ENCODE results near the gene PTPRQ.

The PTPRQ gene

GRCh38 chr12:80607361-80608135 lies 163.5 kb downstream of the PTPRQ start:
- no peaks in the 10 kb centered on the region for H3K27me3 Mint-ChIP-seq
- intact Hi-C loops (cut with micrococcal nuclease) = loop anchor here (10.0 kb wide), 1 partner anchor 133 kb away; no protein-coding TSS in a partner anchor
- no peaks in the 10 kb centered on the region for H3K36me3 Mint-ChIP-seq (ENCODE audit: low read depth)
- H3K4me1 Mint-ChIP-seq (ENCODE audit: low read depth) = no peaks in the 10 kb centered on the region
- H3K9me3 Mint-ChIP-seq = no peaks in the 10 kb centered on the region
- H3K4me3 Mint-ChIP-seq = no peak overlapping the region
- H3K27ac Mint-ChIP-seq = no peak overlapping the region

GRCh38 chr12:80617733-80618132 lies 173.7 kb downstream of the PTPRQ start:
- intact Hi-C loops (cut with micrococcal nuclease) = no loop called here
- H3K27ac Mint-ChIP-seq = no peak overlapping the region
- H3K4me3 Mint-ChIP-seq = no peak overlapping the region
- no peaks in the 10 kb centered on the region for H3K4me1 Mint-ChIP-seq (ENCODE audit: low read depth)
- no peaks in the 10 kb centered on the region for H3K9me3 Mint-ChIP-seq
- no peaks in the 10 kb centered on the region for H3K36me3 Mint-ChIP-seq (ENCODE audit: low read depth)
- H3K27me3 Mint-ChIP-seq = no peaks in the 10 kb centered on the region

- no peaks in the 10 kb centered on the region for H3K27me3 Mint-ChIP-seq
- intact Hi-C loops (cut with micrococcal nuclease) = no loop called here
- no peaks in the 10 kb centered on the region for H3K36me3 Mint-ChIP-seq (ENCODE audit: low read depth)
- no peaks in the 10 kb centered on the region for H3K4me1 Mint-ChIP-seq (ENCODE audit: low read depth)
- H3K4me3 Mint-ChIP-seq = no peak overlapping the region
- H3K9me3 Mint-ChIP-seq = no peaks in the 10 kb centered on the region
- H3K27ac Mint-ChIP-seq = no peak overlapping the region
Observed at GRCh38 chr12:80620281-80620680, 176.2 kb downstream of the PTPRQ start.

- Mint-ChIP-seq H3K36me3 (ENCODE audit: low read depth) (no peaks in the 10 kb centered on the region), H3K4me1 (ENCODE audit: low read depth) (no peaks in the 10 kb centered on the region), H3K4me3 (no peak overlapping the region), H3K27me3 (no peaks in the 10 kb centered on the region), H3K9me3 (no peaks in the 10 kb centered on the region), H3K27ac (no peak overlapping the region)
- intact Hi-C loops (cut with micrococcal nuclease) = no loop called here
Observed at GRCh38 chr12:80622271-80622670, 178.2 kb downstream of the PTPRQ start.

- Mint-ChIP-seq H3K4me1 (ENCODE audit: low read depth) (no peaks in the 10 kb centered on the region), H3K9me3 (no peaks in the 10 kb centered on the region), H3K27me3 (no peaks in the 10 kb centered on the region), H3K36me3 (ENCODE audit: low read depth) (no peaks in the 10 kb centered on the region), H3K4me3 (no peak overlapping the region), H3K27ac (no peak overlapping the region)
- intact Hi-C loops (cut with micrococcal nuclease) = no loop called here
Observed at GRCh38 chr12:80625051-80625450, 181.0 kb downstream of the PTPRQ start.

- no peaks in the 10 kb centered on the region for H3K9me3 Mint-ChIP-seq
- no peak overlapping the region for H3K4me3 Mint-ChIP-seq
- H3K27me3 Mint-ChIP-seq = no peaks in the 10 kb centered on the region
- H3K27ac Mint-ChIP-seq = no peak overlapping the region
- no peaks in the 10 kb centered on the region for H3K36me3 Mint-ChIP-seq (ENCODE audit: low read depth)
- no peaks in the 10 kb centered on the region for H3K4me1 Mint-ChIP-seq (ENCODE audit: low read depth)
- intact Hi-C loops (cut with micrococcal nuclease) = no loop called here
Observed at GRCh38 chr12:80625901-80626300, 181.9 kb downstream of the PTPRQ start.

GRCh38 chr12:80627782-80628181 lies 183.7 kb downstream of the PTPRQ start:
- no peaks in the 10 kb centered on the region for H3K4me1 Mint-ChIP-seq (ENCODE audit: low read depth)
- H3K9me3 Mint-ChIP-seq = no peaks in the 10 kb centered on the region
- H3K27me3 Mint-ChIP-seq = no peaks in the 10 kb centered on the region
- no peak overlapping the region for H3K27ac Mint-ChIP-seq
- no peak overlapping the region for H3K4me3 Mint-ChIP-seq
- H3K36me3 Mint-ChIP-seq (ENCODE audit: low read depth) = no peaks in the 10 kb centered on the region
- intact Hi-C loops (cut with micrococcal nuclease) = no loop called here

GRCh38 chr12:80632835-80633234 lies 188.8 kb downstream of the PTPRQ start:
- Mint-ChIP-seq H3K36me3 (ENCODE audit: low read depth) (no peaks in the 10 kb centered on the region), H3K4me3 (no peak overlapping the region), H3K9me3 (no peaks in the 10 kb centered on the region), H3K27me3 (no peaks in the 10 kb centered on the region), H3K4me1 (ENCODE audit: low read depth) (no peaks in the 10 kb centered on the region), H3K27ac (no peak overlapping the region)
- intact Hi-C loops (cut with micrococcal nuclease) = no loop called here

GRCh38 chr12:80634903-80635302 lies 190.9 kb downstream of the PTPRQ start:
- Mint-ChIP-seq H3K36me3 (ENCODE audit: low read depth) (no peaks in the 10 kb centered on the region), H3K27ac (no peak overlapping the region), H3K4me1 (ENCODE audit: low read depth) (no peaks in the 10 kb centered on the region), H3K4me3 (no peak overlapping the region), H3K27me3 (no peaks in the 10 kb centered on the region), H3K9me3 (no peaks in the 10 kb centered on the region)
- intact Hi-C loops (cut with micrococcal nuclease) = no loop called here

DNA sequence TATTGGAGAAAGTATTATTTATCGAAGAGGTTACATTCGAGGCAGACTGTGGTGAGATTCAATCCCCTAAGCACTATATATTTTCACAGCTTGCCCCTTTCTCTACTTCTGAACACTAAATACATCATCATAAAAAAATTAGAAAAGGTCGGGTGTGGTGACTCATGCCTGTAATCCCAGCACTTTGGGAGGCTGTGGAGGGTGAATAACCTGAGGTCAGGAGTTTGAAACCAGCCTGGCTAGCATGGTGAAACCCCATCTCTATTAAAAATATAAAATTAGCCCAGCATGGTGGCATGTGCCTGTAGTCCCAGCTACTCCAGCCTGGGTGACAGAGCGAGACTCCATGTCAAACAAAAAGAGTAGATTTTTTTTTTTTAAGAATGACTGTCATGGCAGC lies 192.8 kb downstream of the PTPRQ start:
- H3K4me1 Mint-ChIP-seq (ENCODE audit: low read depth) = no peaks in the 10 kb centered on the region

GRCh38 chr12:80641936-80642335 lies 197.9 kb downstream of the PTPRQ start:
- Mint-ChIP-seq H3K4me3 (no peak overlapping the region), H3K27me3 (no peaks in the 10 kb centered on the region)
- intact Hi-C loops (cut with micrococcal nuclease) = no loop called here

More for the DNA sequence above, 192.8 kb downstream of the PTPRQ start:
- Mint-ChIP-seq H3K4me3 (no peak overlapping the region), H3K27ac (no peak overlapping the region), H3K36me3 (ENCODE audit: low read depth) (no peaks in the 10 kb centered on the region), H3K9me3 (no peaks in the 10 kb centered on the region), H3K27me3 (no peaks in the 10 kb centered on the region)
- intact Hi-C loops (cut with micrococcal nuclease) = no loop called here

DNA sequence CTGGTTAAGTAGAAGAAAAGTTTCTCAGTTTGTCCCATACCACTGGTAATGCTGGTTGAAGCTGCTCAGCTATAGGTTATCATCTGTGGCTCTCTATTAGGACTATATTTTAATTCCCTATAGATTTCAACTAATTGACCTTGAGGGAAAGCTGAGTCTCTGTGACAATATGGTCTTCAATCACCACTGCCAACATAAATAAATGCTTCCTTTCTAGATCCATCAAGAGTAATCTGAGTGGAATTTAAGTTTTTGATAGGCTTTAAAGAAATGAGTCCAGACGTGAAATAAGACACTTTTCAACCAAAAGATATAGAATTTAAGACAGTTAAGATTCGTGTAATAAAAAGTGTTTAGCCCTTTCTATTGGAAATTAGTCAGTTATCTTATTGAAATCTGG lies 199.9 kb downstream of the PTPRQ start:
- H3K4me3 Mint-ChIP-seq = no peak overlapping the region
- H3K36me3 Mint-ChIP-seq (ENCODE audit: low read depth) = no peaks in the 10 kb centered on the region
- intact Hi-C loops (cut with micrococcal nuclease) = no loop called here
- no peaks in the 10 kb centered on the region for H3K9me3 Mint-ChIP-seq
- no peaks in the 10 kb centered on the region for H3K4me1 Mint-ChIP-seq (ENCODE audit: low read depth)
- H3K27ac Mint-ChIP-seq = no peak overlapping the region
- no peaks in the 10 kb centered on the region for H3K27me3 Mint-ChIP-seq

More at GRCh38 chr12:80641936-80642335, 197.9 kb downstream of the PTPRQ start:
- Mint-ChIP-seq H3K36me3 (ENCODE audit: low read depth) (no peaks in the 10 kb centered on the region), H3K27ac (no peak overlapping the region), H3K4me1 (ENCODE audit: low read depth) (no peaks in the 10 kb centered on the region), H3K9me3 (no peaks in the 10 kb centered on the region)

DNA sequence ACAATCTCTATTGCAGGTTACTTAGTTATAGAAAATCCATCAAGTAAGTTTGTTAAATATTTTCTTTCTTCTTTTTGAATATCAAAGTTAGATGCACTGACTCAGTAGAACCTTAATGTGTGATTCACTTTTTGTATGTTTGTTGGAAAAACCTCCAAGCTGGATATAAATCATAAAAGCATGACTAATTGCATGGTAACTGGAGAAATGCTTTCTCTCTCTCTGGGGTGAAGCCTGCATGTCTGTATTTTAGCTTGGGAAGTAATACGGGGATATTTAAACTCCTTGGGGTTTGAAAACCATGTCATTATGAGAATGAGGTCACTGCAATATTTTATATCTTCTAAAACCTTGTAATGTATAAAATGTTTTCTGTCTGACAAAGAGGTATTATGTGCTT lies 204.8 kb downstream of the PTPRQ start:
- intact Hi-C loops (cut with micrococcal nuclease) = no loop called here
- Mint-ChIP-seq H3K27ac (no peak overlapping the region), H3K4me3 (no peak overlapping the region), H3K36me3 (ENCODE audit: low read depth) (no peaks in the 10 kb centered on the region), H3K9me3 (no peaks in the 10 kb centered on the region), H3K4me1 (ENCODE audit: low read depth) (no peaks in the 10 kb centered on the region), H3K27me3 (no peaks in the 10 kb centered on the region)

GRCh38 chr12:80655751-80656150 lies 211.7 kb downstream of the PTPRQ start:
- H3K27me3 Mint-ChIP-seq = no peaks in the 10 kb centered on the region
- no peaks in the 10 kb centered on the region for H3K4me1 Mint-ChIP-seq (ENCODE audit: low read depth)
- no peaks in the 10 kb centered on the region for H3K9me3 Mint-ChIP-seq
- no peaks in the 10 kb centered on the region for H3K36me3 Mint-ChIP-seq (ENCODE audit: low read depth)
- no peak overlapping the region for H3K4me3 Mint-ChIP-seq
- no peak overlapping the region for H3K27ac Mint-ChIP-seq
- intact Hi-C loops (cut with micrococcal nuclease) = no loop called here

DNA sequence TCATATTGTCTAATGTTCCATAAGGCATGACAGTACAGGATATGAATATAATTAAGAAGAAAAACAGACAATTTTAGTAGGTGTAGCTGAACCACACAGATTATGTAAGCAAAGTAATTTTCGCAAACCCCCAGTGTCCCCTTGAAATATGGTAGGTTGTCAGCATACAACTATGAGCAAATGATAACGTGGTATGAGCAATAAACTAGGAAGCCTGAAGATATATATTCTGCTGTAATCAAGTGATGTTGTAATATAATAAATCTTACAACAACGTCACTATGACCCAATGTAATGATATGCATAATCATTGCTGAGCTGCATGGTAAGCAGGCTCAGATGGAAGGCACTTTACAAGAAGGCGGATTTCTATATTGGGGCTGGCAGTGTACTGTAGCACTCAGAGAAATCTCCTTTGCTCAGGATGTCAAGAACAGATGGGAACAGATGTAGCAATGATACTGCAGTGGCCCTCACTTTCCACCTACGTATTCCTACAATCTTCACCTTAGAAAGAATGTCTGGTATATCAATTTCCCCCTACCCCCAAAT lies 215.6 kb downstream of the PTPRQ start:
- H3K36me3 Mint-ChIP-seq (ENCODE audit: low read depth) = no peaks in the 10 kb centered on the region
- no peak overlapping the region for H3K4me3 Mint-ChIP-seq
- intact Hi-C loops (cut with micrococcal nuclease) = no loop called here
- H3K27me3 Mint-ChIP-seq = no peaks in the 10 kb centered on the region
- H3K4me1 Mint-ChIP-seq (ENCODE audit: low read depth) = no peaks in the 10 kb centered on the region
- H3K27ac Mint-ChIP-seq = no peak overlapping the region
- no peaks in the 10 kb centered on the region for H3K9me3 Mint-ChIP-seq
